Esophagus squamous epithelium (tissue), 4 donors: ENCODE data around the gene KRT12.

Experiments used
- CTCF ChIP-seq, 6 experiments: fragments of 450-650 bp in 4 of 6; fragments of 200-600 bp in 2 of 6; sonication (generic) in 2 of 6; IDR thresholded peaks; one replicate each; pipeline ENCODE4 v1.5.1; 2016 to 2019; ENCODE audit warnings: antibody characterized with exemption in 6 of 6, mild to moderate bottlenecking in 4 of 6, moderate library complexity in 4 of 6
- POLR2A ChIP-seq, 4 donors: fragments of 450-650 bp; IDR thresholded peaks; one replicate each; pipeline ENCODE4 v1.6.1; 2017; ENCODE audit warnings: antibody characterized with exemption in 4 of 4, mild to moderate bottlenecking in 4 of 4, moderate library complexity in 3 of 4

GRCh38 chr17:40813804-40814203, 53.2 kb downstream of the KRT12 start:
- TF ChIP-seq CTCF (IDR thresholded peaks at IDR 0.05): no peak
- no peak for TF ChIP-seq POLR2A (IDR thresholded peaks at IDR 0.05)
